Measurements from ENCODE around the gene LAMA2.

GRCh38 chr6:129164032-129164431 lies 281.1 kb downstream of the LAMA2 start:
- TF ChIP-seq CTCF (IDR thresholded peaks at IDR 0.05) (no peak), POLR2A (IDR thresholded peaks at IDR 0.05) (no peak)

Data from right lobe of liver (tissue), 4 donors.